ENCODE results near the gene HDAC4.

- TF ChIP-seq HDAC6 (IDR thresholded peaks at IDR 0.05; ENCODE audit: low read depth, low read length) = no peak
- TF ChIP-seq POLR2A (IDR thresholded peaks at IDR 0.05; ENCODE audit: control extremely low read depth in 1 of 2, low read depth in 2 of 2, low read length in 2 of 2) = no peak
- TF ChIP-seq CTCF (IDR thresholded peaks at IDR 0.05; ENCODE audit: control extremely low read depth in 1 of 3, insufficient read depth in 1 of 3, low read depth in 1 of 3, low read length in 3 of 3) = no peak
- no peak for TF ChIP-seq MAFK (IDR thresholded peaks at IDR 0.05; ENCODE audit: low read depth, low read length)
- no peak for TF ChIP-seq ATF3 (IDR thresholded peaks at IDR 0.05; ENCODE audit: insufficient read depth, low read depth, low read length)
- no peak for TF ChIP-seq PHF8 (conservative IDR thresholded peaks at IDR 0.05; ENCODE audit: low read depth, low read length)
- TF ChIP-seq POLR2AphosphoS5 (IDR thresholded peaks at IDR 0.05; ENCODE audit: low read depth, low read length) = no peak
- no peak for TF ChIP-seq JUN (IDR thresholded peaks at IDR 0.05; ENCODE audit: low read depth, low read length)
- TF ChIP-seq, protein P1, sequence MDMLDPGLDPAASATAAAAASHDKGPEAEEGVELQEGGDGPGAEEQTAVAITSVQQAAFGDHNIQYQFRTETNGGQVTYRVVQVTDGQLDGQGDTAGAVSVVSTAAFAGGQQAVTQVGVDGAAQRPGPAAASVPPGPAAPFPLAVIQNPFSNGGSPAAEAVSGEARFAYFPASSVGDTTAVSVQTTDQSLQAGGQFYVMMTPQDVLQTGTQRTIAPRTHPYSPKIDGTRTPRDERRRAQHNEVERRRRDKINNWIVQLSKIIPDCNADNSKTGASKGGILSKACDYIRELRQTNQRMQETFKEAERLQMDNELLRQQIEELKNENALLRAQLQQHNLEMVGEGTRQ (IDR thresholded peaks at IDR 0.05; ENCODE audit: low read length) = no peak
- no peak for TF ChIP-seq YY1 (IDR thresholded peaks at IDR 0.05; ENCODE audit: low read depth, low read length)
- TF ChIP-seq JUND (IDR thresholded peaks at IDR 0.05; ENCODE audit: low read length) = no peak
These were observed 34.1 kb downstream of the HDAC4 start for GRCh38 chr2:239366740-239367139.

Measured in H1 (cell line).